Nephron progenitor cell (in vitro differentiated cells): Measurements from ENCODE around the gene CD24.

Experiments used
- DNase-seq: peaks from one replicate; pipeline ENCODE4 v3.0.0; 2021
- H3K27ac Mint-ChIP-seq: 2 replicates; pipeline ENCODE4 v1.8.0; 2021; ENCODE audit warnings: mild to moderate bottlenecking, moderate library complexity, mixed read lengths
- H3K27me3 Mint-ChIP-seq: 2 replicates; pipeline ENCODE4 v1.8.0; 2021; ENCODE audit warnings: mild to moderate bottlenecking, low read depth, mixed read lengths; ENCODE audit not compliant: poor library complexity
- H3K36me3 Mint-ChIP-seq: 2 replicates; pipeline ENCODE4 v1.8.0; 2021; ENCODE audit warnings: low read depth, mixed read lengths
- H3K4me1 Mint-ChIP-seq: 2 replicates; pipeline ENCODE4 v1.8.0; 2021; ENCODE audit warnings: mixed read lengths
- H3K4me3 Mint-ChIP-seq: 2 replicates; pipeline ENCODE4 v1.8.0; 2021; ENCODE audit warnings: mild to moderate bottlenecking, moderate library complexity, mixed read lengths
- H3K9me3 Mint-ChIP-seq: 2 replicates; pipeline ENCODE4 v1.8.0; 2021; ENCODE audit warnings: mild to moderate bottlenecking, moderate library complexity, mixed read lengths
- CTCF ChIP-seq: fragments of 200-600 bp; sonication (generic); IDR thresholded peaks from 2 replicates; pipeline ENCODE4 v1.5.0; 2021; ENCODE audit warnings: antibody characterized with exemption

Gene CD24

GRCh38 chr6:106979435-106979884 lies 4.9 kb upstream of the CD24 start:
- DNase-seq, result peak; percentile 94

GRCh38 chr6:106977246-106977645 lies 2.7 kb upstream of the CD24 start:
- Mint-ChIP-seq H3K36me3 (peaks cover 4% of the 10 kb centered on the region), H3K4me1 (peaks cover 9% of the 10 kb centered on the region), H3K4me3 (no peak overlapping the region), H3K9me3 (peaks cover 2% of the 10 kb centered on the region), H3K27me3 (peaks cover 2% of the 10 kb centered on the region), H3K27ac (no peak overlapping the region)
- DNase-seq, result no peak
- TF ChIP-seq CTCF, result no peak

More at GRCh38 chr6:106979435-106979884, 4.9 kb upstream of the CD24 start:
- peaks cover 6% of the 10 kb centered on the region for H3K4me1 Mint-ChIP-seq
- TF ChIP-seq CTCF, result peak; percentile 97
- no peaks in the 10 kb centered on the region for H3K36me3 Mint-ChIP-seq
- H3K27ac Mint-ChIP-seq, result no peak overlapping the region
- no peak overlapping the region for H3K4me3 Mint-ChIP-seq
- H3K27me3 Mint-ChIP-seq, result no peaks in the 10 kb centered on the region
- no peaks in the 10 kb centered on the region for H3K9me3 Mint-ChIP-seq

- peaks cover 17% of the 10 kb centered on the region for H3K4me1 Mint-ChIP-seq
These were observed 1.7 kb upstream of the CD24 start for GRCh38 chr6:106976270-106976669.

GRCh38 chr6:106975738-106976064 lies 1.2 kb upstream of the CD24 start:
- Mint-ChIP-seq H3K4me1 (peaks cover 17% of the 10 kb centered on the region), H3K36me3 (peaks cover 17% of the 10 kb centered on the region), H3K4me3 (peak overlapping the region; percentile 87), H3K27me3 (peaks cover 2% of the 10 kb centered on the region), H3K9me3 (peaks cover 13% of the 10 kb centered on the region), H3K27ac (peak overlapping the region; percentile 88)
- TF ChIP-seq CTCF, result no peak
- DNase-seq, result no peak

More at GRCh38 chr6:106976270-106976669, 1.7 kb upstream of the CD24 start:
- no peak overlapping the region for H3K27ac Mint-ChIP-seq
- H3K27me3 Mint-ChIP-seq, result peaks cover 2% of the 10 kb centered on the region
- no peak for DNase-seq
- H3K4me3 Mint-ChIP-seq, result peak overlapping the region; percentile 87
- H3K36me3 Mint-ChIP-seq, result peaks cover 13% of the 10 kb centered on the region
- H3K9me3 Mint-ChIP-seq, result peaks cover 10% of the 10 kb centered on the region
- no peak for TF ChIP-seq CTCF

- DNase-seq, result peak; percentile 74
- Mint-ChIP-seq H3K27me3 (peaks cover 2% of the 10 kb centered on the region), H3K9me3 (peaks cover 13% of the 10 kb centered on the region), H3K4me1 (peaks cover 17% of the 10 kb centered on the region), H3K27ac (peak overlapping the region; percentile 90), H3K4me3 (peak overlapping the region; percentile 87), H3K36me3 (peaks cover 22% of the 10 kb centered on the region)
- TF ChIP-seq CTCF, result no peak
These were observed 639 bp upstream of the CD24 start for GRCh38 chr6:106974999-106975737.

- Mint-ChIP-seq H3K27me3 (peaks cover 2% of the 10 kb centered on the region), H3K9me3 (peaks cover 23% of the 10 kb centered on the region), H3K4me3 (peak overlapping the region; percentile 98), H3K4me1 (peaks cover 21% of the 10 kb centered on the region), H3K36me3 (peaks cover 35% of the 10 kb centered on the region), H3K27ac (peak overlapping the region; percentile 96)
- no peak for TF ChIP-seq CTCF
- DNase-seq, result peak; percentile 45
These were observed 643 bp downstream of the CD24 start for GRCh38 chr6:106973836-106974335.
